ENCODE data around the gene CRYGA.
"Not testable (repeated sequence)": the region's sequence is repeated elsewhere in the genome, so short reads cannot be mapped to it uniquely, and the experiment has no call there.

Gene CRYGA

GRCh38 chr2:208156439-208156838, 7.0 kb downstream of the CRYGA start:
- DNase-seq = no peak

- no peak for DNase-seq
These were observed 10.2 kb downstream of the CRYGA start for GRCh38 chr2:208153156-208153555.

- no peak for DNase-seq
These were observed 12.4 kb downstream of the CRYGA start for GRCh38 chr2:208150956-208151355.

- no peak for DNase-seq
These were observed 13.3 kb downstream of the CRYGA start for GRCh38 chr2:208150094-208150493.

- no peak for DNase-seq
These were observed 14.6 kb downstream of the CRYGA start for GRCh38 chr2:208148803-208149202.

GRCh38 chr2:208147759-208148158, 15.6 kb downstream of the CRYGA start:
- no peak for DNase-seq

- no peak for DNase-seq
These were observed 16.4 kb downstream of the CRYGA start for GRCh38 chr2:208147008-208147407.

- DNase-seq = no peak
These were observed 17.4 kb downstream of the CRYGA start, which contains the start of gene CRYGB for GRCh38 chr2:208146006-208146405. Gene CRYGB, minus strand, starts transcription at chr2:208146158. Its CDS starts 38 bp downstream, at chr2:208146120.

- DNase-seq = no peak
These were observed 20.2 kb downstream of the CRYGA start for GRCh38 chr2:208142925-208143799.

GRCh38 chr2:208142240-208142924, 21.0 kb downstream of the CRYGA start:
- no peak for DNase-seq

- no peak for DNase-seq
These were observed 23.9 kb downstream of the CRYGA start for GRCh38 chr2:208139447-208139846.

GRCh38 chr2:208138334-208138733, 25.1 kb downstream of the CRYGA start:
- not testable (repeated sequence) for DNase-seq

- no peak for DNase-seq
These were observed 26.7 kb downstream of the CRYGA start for GRCh38 chr2:208136716-208137094.

- DNase-seq = no peak
These were observed 27.3 kb downstream of the CRYGA start for GRCh38 chr2:208135794-208136715.

GRCh38 chr2:208134928-208135586, 28.3 kb downstream of the CRYGA start:
- no peak for DNase-seq

- DNase-seq = no peak
These were observed 32.7 kb downstream of the CRYGA start for GRCh38 chr2:208130712-208131110.

GRCh38 chr2:208129744-208130711, 33.4 kb downstream of the CRYGA start, which contains the start of gene CRYGC:
Gene CRYGC, minus strand, starts transcription at chr2:208129828. Its CDS starts 36 bp downstream, at chr2:208129792.
- no peak for DNase-seq

GRCh38 chr2:208128136-208128535, 35.3 kb downstream of the CRYGA start:
- DNase-seq = no peak

- DNase-seq = no peak
These were observed 36.3 kb downstream of the CRYGA start for GRCh38 chr2:208127090-208127489.

- DNase-seq = no peak
These were observed 38.1 kb downstream of the CRYGA start for GRCh38 chr2:208125251-208125650.
